GM18526 (cell line): ENCODE measurements around the gene HMX1.

Experiments used
- POLR2A ChIP-seq: IDR thresholded peaks from 3 replicates; pipeline ENCODE4 v1.6.1; 2011; ENCODE audit not compliant: insufficient read length; ENCODE audit errors: extremely low read depth

The HMX1 gene

GRCh38 chr4:8871417-8872401 is at the start of gene HMX1:
Gene HMX1 (minus strand): TSS chr4:8871839. CDS start chr4:8871614, 225 bp downstream.
- no peak for TF ChIP-seq POLR2A

GRCh38 chr4:8920969-8921368 is 49.3 kb upstream of the HMX1 start:
- no peak for TF ChIP-seq POLR2A

- TF ChIP-seq POLR2A: no peak
Measured at GRCh38 chr4:8920289-8920965, 48.8 kb upstream of the HMX1 start.

GRCh38 chr4:8919651-8920288 is 48.1 kb upstream of the HMX1 start:
- no peak for TF ChIP-seq POLR2A

- no peak for TF ChIP-seq POLR2A
Measured at GRCh38 chr4:8917868-8918783, 46.5 kb upstream of the HMX1 start.

GRCh38 chr4:8917321-8917811 is 45.7 kb upstream of the HMX1 start:
- TF ChIP-seq POLR2A: no peak

- no peak for TF ChIP-seq POLR2A
Measured at GRCh38 chr4:8916906-8917305, 45.3 kb upstream of the HMX1 start.

- no peak for TF ChIP-seq POLR2A
Measured at GRCh38 chr4:8916351-8916885, 44.8 kb upstream of the HMX1 start.

- no peak for TF ChIP-seq POLR2A
Measured at GRCh38 chr4:8915201-8916200, 43.9 kb upstream of the HMX1 start.

- no peak for TF ChIP-seq POLR2A
Measured at GRCh38 chr4:8914461-8915171, 43.0 kb upstream of the HMX1 start.

- TF ChIP-seq POLR2A: no peak
Measured at GRCh38 chr4:8913858-8914460, 42.3 kb upstream of the HMX1 start.

GRCh38 chr4:8913121-8913857 is 41.6 kb upstream of the HMX1 start:
- TF ChIP-seq POLR2A: no peak

- TF ChIP-seq POLR2A: no peak
Measured at GRCh38 chr4:8912506-8912905, 40.9 kb upstream of the HMX1 start.
